HCT116 (cell line): ENCODE measurements around the gene CCDC88C. TPM values are rescaled to one million over a fixed set of nuclear protein-coding genes. Genes with fewer than 3 reads are reported as not detected.

ENCODE experiments used
- ATAC-seq: fragments of 200-7000 bp; cut with Tn5 transposase; 2 replicates; pipeline ENCODE4 v1.9.1; 2020; ENCODE audit warnings: mild to moderate bottlenecking, moderate library complexity
- BruUV-seq: library from RNA; stranded (reverse); fragments of 400-500 nt; replicated peaks from 2 replicates; lab custom pipeline; 2021; lab: Mats Ljungman, UMichigan
- CTCF ChIA-PET: fragments of 300-600 bp; sonication (Branson Sonifier 250); formaldehyde crosslinking; loops from one replicate; lab custom pipeline; 2021; ENCODE audit warnings: antibody characterized with exemption; lab: Charles Lee
- POLR2A ChIA-PET: fragments of 300-600, 350-600 bp; sonication (Branson Sonifier 250); formaldehyde crosslinking; loops from one replicate; lab custom pipeline; 2021; ENCODE audit warnings: antibody characterized with exemption; lab: Charles Lee
- RAD21 ChIA-PET, 2 experiments: fragments of 300-600 bp; sonication (Branson Sonifier 250); formaldehyde crosslinking; loops; one replicate each; lab custom pipeline; 2023; ENCODE audit warnings: low total read pairs in 2 of 2; ENCODE audit not compliant: uncharacterized antibody in 2 of 2, unreplicated experiment in 2 of 2, low non-redundant PET in 1 of 2; lab: Charles Lee
- DNase-seq: peaks from one replicate; pipeline ENCODE4 v3.0.0-alpha.2; 2010; ENCODE audit warnings: low read depth, low spot score
- H2AFZ ChIP-seq: fragments of 200-600 bp; shearing (Covaris generic), sonication (generic); 2 replicates; pipeline ENCODE4 v1.6.1; 2017; ENCODE audit warnings: low read depth, mixed run types, mixed read lengths, antibody characterized with exemption, low read length; ENCODE audit not compliant: poor library complexity, severe bottlenecking
- H3K27ac ChIP-seq: 2 replicates; pipeline ENCODE4 v1.5.1; 2012; ENCODE audit warnings: low read depth, low read length
- H3K27me3 ChIP-seq: fragments of 200-600 bp; sonication (generic); 2 replicates; pipeline ENCODE4 v1.6.1; 2016; ENCODE audit warnings: mixed run types, low read length, mixed read lengths; ENCODE audit not compliant: insufficient read depth
- H3K36me3 ChIP-seq, 2 experiments: fragments of 200-500 bp in 1 of 2; fragments of 200-600 bp in 1 of 2; sonication (Bioruptor generic) in 1 of 2; sonication (generic) in 1 of 2; 2 replicates each; pipeline versions ENCODE4 v1.5.1 to v1.6.1; 2014 to 2016; ENCODE audit warnings: low read length in 2 of 2, inconsistent platforms in 1 of 2, mixed read lengths in 1 of 2, mixed run types in 1 of 2; ENCODE audit not compliant: insufficient read depth in 2 of 2, control insufficient read depth in 1 of 2
- H3K4me1 ChIP-seq, 2 experiments: fragments of 200-600 bp in 1 of 2; sonication (generic) in 1 of 2; 2 replicates each; pipeline versions ENCODE4 v1.5.1 to v1.6.1; 2012 to 2017; ENCODE audit warnings: low read length in 2 of 2, inconsistent platforms in 1 of 2, mild to moderate bottlenecking in 1 of 2, mixed read lengths in 1 of 2, mixed run types in 1 of 2, moderate library complexity in 1 of 2; ENCODE audit not compliant: insufficient read depth in 2 of 2, control insufficient read depth in 1 of 2
- H3K4me2 ChIP-seq: fragments of 200-600 bp; sonication (generic); 2 replicates; pipeline ENCODE4 v1.6.1; 2017; ENCODE audit warnings: mixed run types, low read length, mixed read lengths
- H3K4me3 ChIP-seq, 2 experiments: fragments of 200-600 bp in 1 of 2; sonication (generic) in 1 of 2; replicated peaks in 1 of 2; 2 replicates each; pipeline ENCODE4 v1.5.1; 2011 to 2016; ENCODE audit warnings: low read length in 2 of 2, control low read depth in 1 of 2, low read depth in 1 of 2, mild to moderate bottlenecking in 1 of 2, mixed read lengths in 1 of 2, mixed run types in 1 of 2
- H3K79me2 ChIP-seq: fragments of 200-600 bp; sonication (generic); 2 replicates; pipeline ENCODE4 v1.6.1; 2017; ENCODE audit warnings: mild to moderate bottlenecking, mixed run types, low read length, moderate library complexity, mixed read lengths; ENCODE audit not compliant: insufficient read depth
- H3K9ac ChIP-seq: fragments of 200-600 bp; sonication (generic); 2 replicates; pipeline ENCODE4 v1.6.1; 2016; ENCODE audit warnings: low read length, mixed read lengths
- H3K9me2 ChIP-seq: fragments of 200-600 bp; sonication (generic), shearing (Covaris generic); 2 replicates; pipeline ENCODE4 v1.6.1; 2017; ENCODE audit warnings: mixed run types, mild to moderate bottlenecking, moderate library complexity; ENCODE audit not compliant: insufficient read depth
- H3K9me3 ChIP-seq, 2 experiments: fragments of 200-500 bp in 1 of 2; fragments of 200-600 bp in 1 of 2; sonication (Bioruptor generic) in 1 of 2; sonication (generic) in 1 of 2; 2 replicates each; pipeline ENCODE4 v1.6.1; 2014 to 2017; ENCODE audit warnings: low read length in 2 of 2, mixed read lengths in 2 of 2, inconsistent platforms in 1 of 2, low read depth in 1 of 2, mild to moderate bottlenecking in 1 of 2, mixed run types in 1 of 2, moderate library complexity in 1 of 2; ENCODE audit not compliant: control insufficient read depth in 1 of 2, insufficient read depth in 1 of 2
- H4K20me1 ChIP-seq: fragments of 200-600 bp; sonication (generic), shearing (Covaris generic); 2 replicates; pipeline ENCODE4 v1.6.1; 2017; ENCODE audit warnings: mixed run types, mild to moderate bottlenecking, moderate library complexity; ENCODE audit not compliant: insufficient read depth
- CBX3 ChIP-seq: IDR thresholded peaks from 2 replicates; pipeline ENCODE4 v1.6.1; 2012; ENCODE audit warnings: low read depth
- CEBPB ChIP-seq: IDR thresholded peaks from 2 replicates; pipeline ENCODE4 v1.6.1; 2012; ENCODE audit warnings: low read depth
- CTCF ChIP-seq, 3 experiments: fragments of 200-600 bp in 1 of 3; sonication (generic) in 1 of 3; IDR thresholded peaks in 2 of 3; conservative IDR thresholded peaks in 1 of 3; 2 replicates each; pipeline ENCODE4 v1.5.1; 2012 to 2017; ENCODE audit warnings: low read depth in 2 of 3, low read length in 2 of 3, antibody characterized with exemption in 1 of 3, borderline replicate concordance in 1 of 3, control low read depth in 1 of 3, mild to moderate bottlenecking in 1 of 3, mixed read lengths in 1 of 3, mixed run types in 1 of 3, moderate library complexity in 1 of 3; ENCODE audit not compliant: insufficient read depth in 1 of 3
- EGR1 ChIP-seq: IDR thresholded peaks from 2 replicates; pipeline ENCODE4 v1.6.1; 2012; ENCODE audit warnings: low read depth
- ELF1 ChIP-seq: IDR thresholded peaks from 2 replicates; pipeline ENCODE4 v1.6.1; 2012; ENCODE audit warnings: low read depth, borderline replicate concordance
- EZH2 ChIP-seq: fragments of 200-600 bp; sonication (generic); IDR thresholded peaks from 2 replicates; pipeline ENCODE4 v1.6.1; 2017; ENCODE audit warnings: antibody characterized with exemption, mixed run types
- EZH2phosphoT487 ChIP-seq: fragments of 200-600 bp; IDR thresholded peaks from 2 replicates; pipeline ENCODE4 v1.6.1; 2018; ENCODE audit warnings: antibody characterized with exemption, borderline replicate concordance
- FOSL1 ChIP-seq: IDR thresholded peaks from 2 replicates; pipeline ENCODE4 v1.6.1; 2012; ENCODE audit warnings: low read depth
- JUND ChIP-seq: IDR thresholded peaks from 2 replicates; pipeline ENCODE4 v1.6.1; 2012
- MAX ChIP-seq: IDR thresholded peaks from 2 replicates; pipeline ENCODE4 v1.6.1; 2012
- POLR2A ChIP-seq: IDR thresholded peaks from 2 replicates; pipeline ENCODE4 v1.7.0; 2011; ENCODE audit warnings: borderline replicate concordance; ENCODE audit not compliant: insufficient read depth, insufficient read length; ENCODE audit errors: extremely low read depth
- POLR2AphosphoS5 ChIP-seq: IDR thresholded peaks from 2 replicates; pipeline ENCODE4 v1.6.1; 2011; ENCODE audit warnings: mild to moderate bottlenecking, low read depth, low read length, moderate library complexity
- RAD21 ChIP-seq: IDR thresholded peaks from 2 replicates; pipeline ENCODE4 v1.6.1; 2012; ENCODE audit warnings: low read depth, mild to moderate bottlenecking
- SIN3A ChIP-seq: IDR thresholded peaks from 2 replicates; pipeline ENCODE4 v1.6.1; 2012; ENCODE audit warnings: low read depth
- SP1 ChIP-seq: IDR thresholded peaks from 2 replicates; pipeline ENCODE4 v1.6.1; 2012; ENCODE audit warnings: low read depth
- SRF ChIP-seq: IDR thresholded peaks from 2 replicates; pipeline ENCODE4 v1.6.1; 2012; ENCODE audit warnings: low read depth
- TCF7L2 ChIP-seq: IDR thresholded peaks from 2 replicates; pipeline ENCODE4 v1.7.0; 2011; ENCODE audit warnings: borderline replicate concordance, inconsistent platforms; ENCODE audit not compliant: insufficient read depth, insufficient read length; ENCODE audit errors: extremely low read depth
- ZNF274 ChIP-seq: fragments of 200-500 bp; sonication (Bioruptor generic); IDR thresholded peaks from 2 replicates; pipeline ENCODE4 v1.6.1; 2014; ENCODE audit warnings: mild to moderate bottlenecking, low read depth, low read length, inconsistent platforms
- intact Hi-C: fragments of 100-400 bp; cut with micrococcal nuclease; formaldehyde crosslinking; loops from 2 replicates; pipeline ENCODE4 v1.10.0; 2022
- total RNA-seq: library from RNA; stranded (reverse); gene quantifications from one replicate; pipeline ENCODE4 v1.2.1, GENCODE V29; 2021; ENCODE audit not compliant: unreplicated experiment
- TF ChIP-seq, protein P1 (sequence below): IDR thresholded peaks from 2 replicates; pipeline ENCODE4 v1.6.1; 2012; ENCODE audit warnings: low read depth

Gene CCDC88C
- total RNA-seq, 1 experiment from 2014 or later = 20.8 TPM

DNA sequence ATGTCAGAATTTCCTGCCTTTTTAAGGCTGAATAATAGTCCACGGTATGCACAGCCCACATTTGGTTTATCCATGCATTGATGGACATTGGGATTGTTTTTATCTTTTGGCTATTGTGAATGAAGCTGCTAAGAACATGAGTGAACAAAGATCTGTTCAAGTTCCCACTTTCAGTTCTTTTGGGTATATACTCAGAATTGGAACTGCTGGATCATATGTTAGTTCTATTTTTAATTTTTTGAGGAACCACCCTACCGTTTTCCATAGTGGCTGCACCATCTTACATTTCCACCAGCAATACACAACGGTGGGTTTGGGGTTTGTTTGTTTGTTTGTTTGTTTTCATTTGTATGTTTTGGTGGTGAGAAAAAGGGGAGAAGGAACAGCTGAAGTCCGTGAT lies 179.5 kb downstream of the CCDC88C start:
- ChIA-PET CTCF (no interaction called here), POLR2A (no interaction called here), RAD21 (no interaction called here)
- Histone ChIP-seq H3K9me2 (no peaks in the 10 kb centered on the region), H2AFZ (no peak overlapping the region), H3K9ac (no peak overlapping the region), H3K9me3 (no peaks in the 10 kb centered on the region), H3K27me3 (no peaks in the 10 kb centered on the region), H3K4me3 (no peak overlapping the region), H3K4me2 (no peak overlapping the region), H3K36me3 (no peaks in the 10 kb centered on the region), H3K27ac (no peak overlapping the region), H3K4me1 (no peaks in the 10 kb centered on the region), H4K20me1 (no peaks in the 10 kb centered on the region), H3K79me2 (no peaks in the 10 kb centered on the region)
- no peak for TF ChIP-seq RAD21
- DNase-seq = no peak
- intact Hi-C loops = no loop called here
- ATAC-seq = no peak
- no TSS peak for BruUV-seq

- ChIA-PET POLR2A (no interaction called here), CTCF (no interaction called here)
- ATAC-seq = no peak
- TF ChIP-seq CEBPB (no peak), POLR2AphosphoS5 (no peak), TCF7L2 (no peak), JUND (no peak), CTCF (IDR thresholded peaks at IDR 0.05 in 2 of 3, conservative IDR thresholded peaks at IDR 0.05 in 1 of 3; ENCODE audit: borderline replicate concordance in 1 of 3, insufficient read depth in 1 of 3, low read depth in 2 of 3, low read length in 2 of 3) (no peak), ZNF274 (no peak), EGR1 (no peak), SP1 (no peak), SRF (no peak), EZH2phosphoT487 (no peak), MAX (no peak), SIN3A (no peak), CBX3 (no peak), ELF1 (no peak), POLR2A (no peak), RAD21 (no peak), FOSL1 (no peak), EZH2 (no peak)
- TF ChIP-seq, protein P1, sequence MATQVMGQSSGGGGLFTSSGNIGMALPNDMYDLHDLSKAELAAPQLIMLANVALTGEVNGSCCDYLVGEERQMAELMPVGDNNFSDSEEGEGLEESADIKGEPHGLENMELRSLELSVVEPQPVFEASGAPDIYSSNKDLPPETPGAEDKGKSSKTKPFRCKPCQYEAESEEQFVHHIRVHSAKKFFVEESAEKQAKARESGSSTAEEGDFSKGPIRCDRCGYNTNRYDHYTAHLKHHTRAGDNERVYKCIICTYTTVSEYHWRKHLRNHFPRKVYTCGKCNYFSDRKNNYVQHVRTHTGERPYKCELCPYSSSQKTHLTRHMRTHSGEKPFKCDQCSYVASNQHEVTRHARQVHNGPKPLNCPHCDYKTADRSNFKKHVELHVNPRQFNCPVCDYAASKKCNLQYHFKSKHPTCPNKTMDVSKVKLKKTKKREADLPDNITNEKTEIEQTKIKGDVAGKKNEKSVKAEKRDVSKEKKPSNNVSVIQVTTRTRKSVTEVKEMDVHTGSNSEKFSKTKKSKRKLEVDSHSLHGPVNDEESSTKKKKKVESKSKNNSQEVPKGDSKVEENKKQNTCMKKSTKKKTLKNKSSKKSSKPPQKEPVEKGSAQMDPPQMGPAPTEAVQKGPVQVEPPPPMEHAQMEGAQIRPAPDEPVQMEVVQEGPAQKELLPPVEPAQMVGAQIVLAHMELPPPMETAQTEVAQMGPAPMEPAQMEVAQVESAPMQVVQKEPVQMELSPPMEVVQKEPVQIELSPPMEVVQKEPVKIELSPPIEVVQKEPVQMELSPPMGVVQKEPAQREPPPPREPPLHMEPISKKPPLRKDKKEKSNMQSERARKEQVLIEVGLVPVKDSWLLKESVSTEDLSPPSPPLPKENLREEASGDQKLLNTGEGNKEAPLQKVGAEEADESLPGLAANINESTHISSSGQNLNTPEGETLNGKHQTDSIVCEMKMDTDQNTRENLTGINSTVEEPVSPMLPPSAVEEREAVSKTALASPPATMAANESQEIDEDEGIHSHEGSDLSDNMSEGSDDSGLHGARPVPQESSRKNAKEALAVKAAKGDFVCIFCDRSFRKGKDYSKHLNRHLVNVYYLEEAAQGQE = no peak
Observed at GRCh38 chr14:91237219-91237618, 180.4 kb downstream of the CCDC88C start.

More at GRCh38 chr14:91237219-91237618, 180.4 kb downstream of the CCDC88C start:
- H3K79me2 ChIP-seq = no peaks in the 10 kb centered on the region
- no peaks in the 10 kb centered on the region for H3K27me3 ChIP-seq
- H3K4me1 ChIP-seq = no peaks in the 10 kb centered on the region
- BruUV-seq = no TSS peak
- H3K9me3 ChIP-seq = no peaks in the 10 kb centered on the region
- H3K36me3 ChIP-seq = no peaks in the 10 kb centered on the region
- no peaks in the 10 kb centered on the region for H3K9me2 ChIP-seq
- no peak overlapping the region for H3K9ac ChIP-seq
- no peak overlapping the region for H3K27ac ChIP-seq
- H3K4me3 ChIP-seq = no peak overlapping the region
- H2AFZ ChIP-seq = no peak overlapping the region
- RAD21 ChIA-PET = no interaction called here
- no peaks in the 10 kb centered on the region for H4K20me1 ChIP-seq
- H3K4me2 ChIP-seq = no peak overlapping the region
- intact Hi-C loops = no loop called here
- no peak for DNase-seq
